ENCODE measurements around the gene MBNL1.

Gene MBNL1

GRCh38 chr3:152445212-152445611 lies 176.5 kb downstream of the MBNL1 start:
- Histone ChIP-seq H3K36me3 (replicated peaks; ENCODE audit: insufficient read depth, low read length) (peaks cover 11% of the 10 kb centered on the region; the same call in 1 of the 2 replicates), H3K4me3 (ENCODE audit: low read length) (no peak overlapping the region), H3K79me2 (ENCODE audit: low read length) (peaks cover 93% of the 10 kb centered on the region), H3K9me2 (replicated peaks; ENCODE audit: insufficient read depth, low read length) (no peaks in the 10 kb centered on the region), H3K27ac (ENCODE audit: low read length) (no peak overlapping the region), H3K4me2 (ENCODE audit: low read depth, low read length) (no peak overlapping the region), H3K27me3 (replicated peaks; ENCODE audit: insufficient read depth, low read length) (no peaks in the 10 kb centered on the region), H2AFZ (ENCODE audit: low read length) (no peak overlapping the region), H3K9me3 (replicated peaks; ENCODE audit: insufficient read depth, low read length) (no peaks in the 10 kb centered on the region), H4K20me1 (ENCODE audit: insufficient read depth, low read length) (peaks cover 36% of the 10 kb centered on the region), H3F3A (ENCODE audit: insufficient read depth, low read length) (peaks cover 9% of the 10 kb centered on the region), H3K9ac (ENCODE audit: low read length) (no peak overlapping the region), H3K4me1 (ENCODE audit: low read length) (no peaks in the 10 kb centered on the region)
- TF ChIP-seq EZH2phosphoT487 (IDR thresholded peaks at IDR 0.05; ENCODE audit: low read length), result no peak
- no peak for TF ChIP-seq CTCF (IDR thresholded peaks at IDR 0.05; ENCODE audit: low read length)
- no peak for TF ChIP-seq EZH2 (optimal IDR thresholded peaks at IDR 0.05; ENCODE audit: low read depth, low read length)
- DNase-seq, result no peak

GRCh38 chr3:152446495-152446894 lies 177.8 kb downstream of the MBNL1 start:
- no peaks in the 10 kb centered on the region for H3K9me3 ChIP-seq (replicated peaks; ENCODE audit: insufficient read depth, low read length)
- H3K27me3 ChIP-seq (replicated peaks; ENCODE audit: insufficient read depth, low read length), result no peaks in the 10 kb centered on the region
- H3K4me1 ChIP-seq (ENCODE audit: low read length), result no peaks in the 10 kb centered on the region
- no peak overlapping the region for H3K4me2 ChIP-seq (ENCODE audit: low read depth, low read length)
- H3K4me3 ChIP-seq (ENCODE audit: low read length), result no peak overlapping the region
- TF ChIP-seq CTCF (IDR thresholded peaks at IDR 0.05; ENCODE audit: low read length) (no peak), EZH2 (optimal IDR thresholded peaks at IDR 0.05; ENCODE audit: low read depth, low read length) (no peak), EZH2phosphoT487 (IDR thresholded peaks at IDR 0.05; ENCODE audit: low read length) (no peak)
- no peak for DNase-seq
- H3K79me2 ChIP-seq (ENCODE audit: low read length), result peaks cover 92% of the 10 kb centered on the region
- H3F3A ChIP-seq (ENCODE audit: insufficient read depth, low read length), result peaks cover 9% of the 10 kb centered on the region
- H3K9ac ChIP-seq (ENCODE audit: low read length), result no peak overlapping the region
- H4K20me1 ChIP-seq (ENCODE audit: insufficient read depth, low read length), result peaks cover 28% of the 10 kb centered on the region
- H2AFZ ChIP-seq (ENCODE audit: low read length), result no peak overlapping the region
- H3K9me2 ChIP-seq (replicated peaks; ENCODE audit: insufficient read depth, low read length), result no peaks in the 10 kb centered on the region
- H3K36me3 ChIP-seq (replicated peaks; ENCODE audit: insufficient read depth, low read length), result peaks cover 11% of the 10 kb centered on the region; the same call in 1 of the 2 replicates
- H3K27ac ChIP-seq (ENCODE audit: low read length), result no peak overlapping the region

- Histone ChIP-seq H3K9me2 (replicated peaks; ENCODE audit: insufficient read depth, low read length) (no peaks in the 10 kb centered on the region), H3K79me2 (ENCODE audit: low read length) (peaks cover 90% of the 10 kb centered on the region), H3K27me3 (replicated peaks; ENCODE audit: insufficient read depth, low read length) (no peaks in the 10 kb centered on the region), H3K4me2 (ENCODE audit: low read depth, low read length) (no peak overlapping the region), H3K9ac (ENCODE audit: low read length) (no peak overlapping the region), H2AFZ (ENCODE audit: low read length) (no peak overlapping the region), H3K4me3 (ENCODE audit: low read length) (no peak overlapping the region), H3K4me1 (ENCODE audit: low read length) (no peaks in the 10 kb centered on the region), H3K36me3 (replicated peaks; ENCODE audit: insufficient read depth, low read length) (peaks cover 11% of the 10 kb centered on the region; the same call in 1 of the 2 replicates), H4K20me1 (ENCODE audit: insufficient read depth, low read length) (peaks cover 28% of the 10 kb centered on the region), H3F3A (ENCODE audit: insufficient read depth, low read length) (peaks cover 7% of the 10 kb centered on the region), H3K27ac (ENCODE audit: low read length) (no peak overlapping the region), H3K9me3 (replicated peaks; ENCODE audit: insufficient read depth, low read length) (no peaks in the 10 kb centered on the region)
- no peak for DNase-seq
- TF ChIP-seq CTCF (IDR thresholded peaks at IDR 0.05; ENCODE audit: low read length) (no peak), EZH2phosphoT487 (IDR thresholded peaks at IDR 0.05; ENCODE audit: low read length) (no peak), EZH2 (optimal IDR thresholded peaks at IDR 0.05; ENCODE audit: low read depth, low read length) (no peak)
Measured at GRCh38 chr3:152447511-152447910, 178.8 kb downstream of the MBNL1 start.
